Keratinocyte (primary cell): Measurements from ENCODE around the gene STS. TPM values are rescaled to one million over a fixed set of nuclear protein-coding genes. Genes with fewer than 3 reads are reported as not detected.

Source experiments
- DNase-seq: peaks from one replicate; pipeline ENCODE4 v3.0.0-alpha.2; 2011; ENCODE audit warnings: low read depth, missing footprints, low spot score
- FAIRE-seq: peaks from 2 replicates; lab custom pipeline; 2011; peaks lifted over from hg19 to GRCh38; lab: Jason Lieb, UNC
- H2AFZ ChIP-seq: 2 replicates; pipeline ENCODE4 v1.6.0; 2012; ENCODE audit warnings: low read length, control low read depth, inconsistent platforms; ENCODE audit not compliant: control insufficient read depth
- H3K27ac ChIP-seq: 2 replicates; pipeline ENCODE4 v1.5.1; 2011; ENCODE audit warnings: low read length; ENCODE audit not compliant: control insufficient read depth, insufficient read depth
- H3K27me3 ChIP-seq: 3 replicates; pipeline ENCODE4 v1.6.0; 2011; ENCODE audit warnings: low read length; ENCODE audit not compliant: control insufficient read depth, insufficient read depth; ENCODE audit errors: extremely low read depth
- H3K36me3 ChIP-seq, 2 experiments: 2 replicates in 1 of 2; 3 replicates in 1 of 2; pipeline ENCODE4 v1.5.1; 2011; ENCODE audit warnings: low read length in 2 of 2, mild to moderate bottlenecking in 1 of 2; ENCODE audit not compliant: control insufficient read depth in 2 of 2, insufficient read depth in 2 of 2; ENCODE audit errors: extremely low read depth in 1 of 2
- H3K4me1 ChIP-seq: 3 replicates; pipeline ENCODE4 v1.5.1; 2011; ENCODE audit warnings: low read length; ENCODE audit not compliant: control insufficient read depth, insufficient read depth; ENCODE audit errors: extremely low read depth
- H3K4me2 ChIP-seq: 3 replicates; pipeline ENCODE4 v1.6.0; 2011; ENCODE audit warnings: low read depth, low read length; ENCODE audit not compliant: control insufficient read depth, insufficient read depth; ENCODE audit errors: extremely low read depth
- H3K4me3 ChIP-seq, 3 experiments: fragments of 200-600 bp in 1 of 3; sonication (generic) in 1 of 3; 2 replicates in 2 of 3; 3 replicates in 1 of 3; pipeline ENCODE4 v1.5.1; 2011 to 2016; ENCODE audit warnings: low read length in 3 of 3, mild to moderate bottlenecking in 3 of 3, control low read depth in 2 of 3, inconsistent platforms in 1 of 3, low read depth in 1 of 3, mixed read lengths in 1 of 3, mixed run types in 1 of 3, moderate library complexity in 1 of 3; ENCODE audit not compliant: control insufficient read depth in 2 of 3, insufficient read depth in 2 of 3; ENCODE audit errors: extremely low read depth in 1 of 3
- H3K79me2 ChIP-seq: 2 replicates; pipeline ENCODE4 v1.6.0; 2012; ENCODE audit warnings: low read length; ENCODE audit not compliant: control insufficient read depth, insufficient read depth
- H3K9ac ChIP-seq: 3 replicates; pipeline ENCODE4 v1.6.0; 2011; ENCODE audit warnings: low read length; ENCODE audit not compliant: control insufficient read depth, insufficient read depth; ENCODE audit errors: extremely low read depth
- H3K9me1 ChIP-seq: 3 replicates; pipeline ENCODE4 v1.6.0; 2011; ENCODE audit warnings: low read length; ENCODE audit not compliant: control insufficient read depth, insufficient read depth; ENCODE audit errors: extremely low read depth
- H3K9me3 ChIP-seq: 2 replicates; pipeline ENCODE4 v1.5.1; 2012; ENCODE audit warnings: low read depth, low read length; ENCODE audit not compliant: control insufficient read depth
- H4K20me1 ChIP-seq: 3 replicates; pipeline ENCODE4 v1.6.0; 2011; ENCODE audit warnings: low read length; ENCODE audit not compliant: control insufficient read depth, insufficient read depth; ENCODE audit errors: extremely low read depth
- CTCF ChIP-seq, 3 experiments: IDR thresholded peaks in 1 of 3; conservative IDR thresholded peaks in 1 of 3; optimal IDR thresholded peaks in 1 of 3; 2 replicates in 2 of 3; 3 replicates in 1 of 3; pipeline versions ENCODE3 to v1.5.1; 2011; ENCODE audit warnings: low read length in 3 of 3, mild to moderate bottlenecking in 3 of 3, moderate library complexity in 2 of 3, control low read depth in 1 of 3, inconsistent platforms in 1 of 3; ENCODE audit not compliant: insufficient read depth in 2 of 3; ENCODE audit errors: extremely low read depth in 1 of 3
- EZH2 ChIP-seq: IDR thresholded peaks from one replicate; pipeline ENCODE4 v1.6.1; 2012; ENCODE audit warnings: inconsistent platforms, mild to moderate bottlenecking, low read length, moderate library complexity
- dilution Hi-C: fragments of 300-500 bp; cut with MboI; formaldehyde crosslinking; loops from one replicate; pipeline ENCODE4 v1.7.0; 2020; ENCODE audit warnings: low sequenced_read_pairs; ENCODE audit not compliant: extremely low pct_ligation_motif_present
- polyA plus RNA-seq, 5 experiments: library from polyadenylated mRNA; depleted of rRNA in 3 of 5; stranded (reverse) in 3 of 5; stranded (forward) in 1 of 5; unstranded in 1 of 5; fragments of >200 nt; gene quantifications; 1 replicate in 1 of 5; 2 replicates in 3 of 5; 3 replicates in 1 of 5; pipeline versions ENCODE4 v1.2.1 to v1.2.3, GENCODE V29; 2011 to 2012; ENCODE audit warnings: missing spikeins in 2 of 5, low read depth in 1 of 5, low replicate concordance in 1 of 5

Gene STS
- polyA plus RNA-seq, 1 donor (not counting 4 experiments of a cell fraction or from before 2014, with no cell fraction given) = 2.9 TPM

GRCh38 chrX:7168371-7168770, 20.9 kb downstream of the STS start:
- no peak overlapping the region for H3K9ac ChIP-seq
- no peak for FAIRE-seq
- H3K36me3 ChIP-seq = no peaks in the 10 kb centered on the region

GRCh38 chrX:7169627-7170026, 22.1 kb downstream of the STS start:
- Histone ChIP-seq H4K20me1 (no peaks in the 10 kb centered on the region), H3K9me3 (no peaks in the 10 kb centered on the region), H3K9ac (no peak overlapping the region), H3K4me1 (no peaks in the 10 kb centered on the region), H3K4me2 (no peak overlapping the region), H2AFZ (no peak overlapping the region), H3K27me3 (no peaks in the 10 kb centered on the region), H3K4me3 (no peak overlapping the region), H3K27ac (no peak overlapping the region), H3K36me3 (no peaks in the 10 kb centered on the region), H3K79me2 (no peaks in the 10 kb centered on the region), H3K9me1 (no peaks in the 10 kb centered on the region)
- DNase-seq = no peak
- dilution Hi-C loops = no loop called here
- no peak for FAIRE-seq
- TF ChIP-seq EZH2 (no peak), CTCF (optimal IDR thresholded peaks at IDR 0.05 in 1 of 3, IDR thresholded peaks at IDR 0.05 in 1 of 3, conservative IDR thresholded peaks at IDR 0.05 in 1 of 3; ENCODE audit: extremely low read depth in 1 of 3, insufficient read depth in 2 of 3, low read length in 3 of 3) (no peak)

More at GRCh38 chrX:7168371-7168770, 20.9 kb downstream of the STS start:
- Histone ChIP-seq H3K9me1 (no peaks in the 10 kb centered on the region), H4K20me1 (no peaks in the 10 kb centered on the region), H3K27ac (no peak overlapping the region), H3K4me3 (no peak overlapping the region), H3K27me3 (no peaks in the 10 kb centered on the region), H2AFZ (no peak overlapping the region), H3K9me3 (no peaks in the 10 kb centered on the region), H3K79me2 (no peaks in the 10 kb centered on the region), H3K4me1 (no peaks in the 10 kb centered on the region), H3K4me2 (no peak overlapping the region)
- TF ChIP-seq CTCF (optimal IDR thresholded peaks at IDR 0.05 in 1 of 3, IDR thresholded peaks at IDR 0.05 in 1 of 3, conservative IDR thresholded peaks at IDR 0.05 in 1 of 3; ENCODE audit: extremely low read depth in 1 of 3, insufficient read depth in 2 of 3, low read length in 3 of 3) = no peak
- no peak for TF ChIP-seq EZH2
- no peak for DNase-seq
- dilution Hi-C loops = no loop called here
